Measurements from ENCODE around the gene TAMM41.

TAMM41 gene

DNA sequence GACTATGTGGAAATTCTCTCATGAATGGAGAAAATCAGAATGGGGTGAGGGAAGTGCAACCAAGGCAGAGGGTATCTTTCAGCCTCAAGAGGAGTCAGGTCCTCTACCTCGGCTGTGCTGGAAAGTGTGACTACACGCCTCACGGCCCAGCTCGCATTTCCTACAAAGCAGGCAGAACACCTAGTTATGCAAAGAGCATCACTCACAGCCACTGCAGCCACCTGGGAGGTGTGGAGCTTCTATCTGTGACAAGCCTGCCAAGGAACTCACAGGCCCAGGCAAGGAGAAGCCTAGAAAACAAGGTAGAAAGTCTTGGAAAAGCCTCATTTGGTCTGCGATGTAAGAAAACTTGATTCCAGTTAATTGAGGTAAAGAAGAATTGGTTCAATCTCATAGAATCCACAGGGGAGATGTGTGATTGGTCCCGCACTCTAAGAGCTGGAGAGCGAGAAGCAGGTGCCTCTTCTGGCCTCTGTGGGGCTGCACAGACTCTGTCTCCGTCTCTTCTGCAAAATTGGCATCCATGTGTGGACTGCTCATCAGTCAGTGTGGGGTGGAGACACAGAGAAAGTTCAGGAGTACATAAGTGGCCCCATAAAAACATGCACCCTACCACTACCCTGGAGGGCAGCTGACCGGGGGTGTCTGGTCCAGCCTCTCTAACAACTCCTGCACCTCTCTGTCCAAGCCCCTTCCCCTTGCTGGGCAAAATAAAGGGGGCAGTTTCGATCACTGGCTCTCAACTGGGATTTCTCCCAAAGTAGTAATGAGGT lies 76.8 kb downstream of the TAMM41 start:
- TF ChIP-seq, protein P1, sequence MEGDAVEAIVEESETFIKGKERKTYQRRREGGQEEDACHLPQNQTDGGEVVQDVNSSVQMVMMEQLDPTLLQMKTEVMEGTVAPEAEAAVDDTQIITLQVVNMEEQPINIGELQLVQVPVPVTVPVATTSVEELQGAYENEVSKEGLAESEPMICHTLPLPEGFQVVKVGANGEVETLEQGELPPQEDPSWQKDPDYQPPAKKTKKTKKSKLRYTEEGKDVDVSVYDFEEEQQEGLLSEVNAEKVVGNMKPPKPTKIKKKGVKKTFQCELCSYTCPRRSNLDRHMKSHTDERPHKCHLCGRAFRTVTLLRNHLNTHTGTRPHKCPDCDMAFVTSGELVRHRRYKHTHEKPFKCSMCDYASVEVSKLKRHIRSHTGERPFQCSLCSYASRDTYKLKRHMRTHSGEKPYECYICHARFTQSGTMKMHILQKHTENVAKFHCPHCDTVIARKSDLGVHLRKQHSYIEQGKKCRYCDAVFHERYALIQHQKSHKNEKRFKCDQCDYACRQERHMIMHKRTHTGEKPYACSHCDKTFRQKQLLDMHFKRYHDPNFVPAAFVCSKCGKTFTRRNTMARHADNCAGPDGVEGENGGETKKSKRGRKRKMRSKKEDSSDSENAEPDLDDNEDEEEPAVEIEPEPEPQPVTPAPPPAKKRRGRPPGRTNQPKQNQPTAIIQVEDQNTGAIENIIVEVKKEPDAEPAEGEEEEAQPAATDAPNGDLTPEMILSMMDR (IDR thresholded peaks at IDR 0.05; ENCODE audit: low read length): no peak
- TF ChIP-seq EZH2 (IDR thresholded peaks at IDR 0.05; ENCODE audit: borderline replicate concordance, low read length): no peak
- Histone ChIP-seq H3K4me2 (ENCODE audit: low read length) (peak overlapping the region; percentile 64), H3K4me1 (ENCODE audit: insufficient read depth, low read length, severe bottlenecking) (peaks cover 19% of the 10 kb centered on the region), H3K36me3 (ENCODE audit: insufficient read depth, low read length) (no peaks in the 10 kb centered on the region), H2AFZ (ENCODE audit: low read length) (no peak overlapping the region), H3K9me2 (ENCODE audit: low read depth, low read length) (no peaks in the 10 kb centered on the region), H3K9me3 (ENCODE audit: low read length) (no peaks in the 10 kb centered on the region), H3F3A (ENCODE audit: insufficient read depth, low read length) (no peaks in the 10 kb centered on the region), H3K27me3 (ENCODE audit: insufficient read depth, low read length) (no peaks in the 10 kb centered on the region), H3K27ac (ENCODE audit: low read depth, low read length, poor library complexity, severe bottlenecking) (no peak overlapping the region), H3K4me3 (ENCODE audit: low read depth, low read length, poor library complexity, severe bottlenecking) (peak overlapping the region; percentile 44), H4K20me1 (ENCODE audit: insufficient read depth, low read length) (no peaks in the 10 kb centered on the region), H3K79me2 (ENCODE audit: insufficient read depth, low read length) (no peaks in the 10 kb centered on the region), H3K9ac (ENCODE audit: low read length) (no peak overlapping the region)

DNA sequence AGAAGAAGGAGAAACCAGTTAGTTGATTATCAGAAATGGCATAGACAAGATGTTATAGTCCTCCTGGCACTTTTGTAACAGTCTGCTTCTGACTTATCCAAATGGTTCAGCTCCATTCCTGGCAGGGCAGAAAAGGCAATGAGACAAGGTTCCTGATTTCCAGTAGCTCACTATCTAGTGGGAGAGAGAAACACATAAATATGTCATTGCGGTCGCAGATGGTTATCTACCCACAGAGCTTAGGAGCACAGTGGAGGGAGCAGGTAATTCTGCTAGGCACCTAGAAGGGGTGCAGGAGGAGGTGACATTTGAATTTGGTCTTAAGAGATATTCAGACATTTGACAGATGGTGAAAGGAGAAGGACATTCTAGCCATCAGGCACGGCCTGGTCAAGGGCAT lies 78.1 kb downstream of the TAMM41 start:
- Histone ChIP-seq H3K27ac (ENCODE audit: low read depth, low read length, poor library complexity, severe bottlenecking) (no peak overlapping the region), H3K4me2 (ENCODE audit: low read length) (no peak overlapping the region), H3K4me1 (ENCODE audit: insufficient read depth, low read length, severe bottlenecking) (peaks cover 19% of the 10 kb centered on the region), H3K27me3 (ENCODE audit: insufficient read depth, low read length) (no peaks in the 10 kb centered on the region), H3K4me3 (ENCODE audit: low read depth, low read length, poor library complexity, severe bottlenecking) (no peak overlapping the region), H3K9me2 (ENCODE audit: low read depth, low read length) (no peaks in the 10 kb centered on the region), H4K20me1 (ENCODE audit: insufficient read depth, low read length) (no peaks in the 10 kb centered on the region), H3K36me3 (ENCODE audit: insufficient read depth, low read length) (no peaks in the 10 kb centered on the region), H3F3A (ENCODE audit: insufficient read depth, low read length) (no peaks in the 10 kb centered on the region), H3K9ac (ENCODE audit: low read length) (no peak overlapping the region), H3K79me2 (ENCODE audit: insufficient read depth, low read length) (no peaks in the 10 kb centered on the region), H2AFZ (ENCODE audit: low read length) (no peak overlapping the region), H3K9me3 (ENCODE audit: low read length) (no peaks in the 10 kb centered on the region)
- TF ChIP-seq EZH2 (IDR thresholded peaks at IDR 0.05; ENCODE audit: borderline replicate concordance, low read length): no peak
- TF ChIP-seq, protein P1 (IDR thresholded peaks at IDR 0.05; ENCODE audit: low read length): no peak

DNA sequence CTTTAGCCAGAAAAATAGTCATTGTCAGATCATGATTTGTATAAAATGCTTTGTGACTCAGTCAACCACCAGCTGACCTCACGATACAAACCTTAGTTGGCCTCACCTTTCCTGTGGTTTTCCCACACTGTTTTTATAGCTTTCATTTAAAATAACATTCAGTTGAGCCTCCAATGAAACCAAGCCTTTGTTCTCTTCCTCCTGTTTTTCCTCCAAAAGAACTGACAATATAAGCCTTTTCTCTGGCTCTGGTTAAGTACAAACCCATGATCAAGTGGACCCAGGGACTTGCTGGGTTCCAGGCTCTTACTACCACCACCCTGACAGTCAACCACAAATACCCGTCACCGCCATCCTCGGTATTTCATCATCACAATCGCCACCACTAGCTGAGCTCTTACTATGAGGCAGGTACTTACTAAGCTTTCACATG lies 81.7 kb downstream of the TAMM41 start:
- Histone ChIP-seq H3K4me2 (ENCODE audit: low read length) (no peak overlapping the region), H3K79me2 (ENCODE audit: insufficient read depth, low read length) (no peaks in the 10 kb centered on the region), H3K27ac (ENCODE audit: low read depth, low read length, poor library complexity, severe bottlenecking) (no peak overlapping the region), H3K27me3 (ENCODE audit: insufficient read depth, low read length) (no peaks in the 10 kb centered on the region), H2AFZ (ENCODE audit: low read length) (no peak overlapping the region), H4K20me1 (ENCODE audit: insufficient read depth, low read length) (no peaks in the 10 kb centered on the region), H3K9ac (ENCODE audit: low read length) (no peak overlapping the region), H3K4me3 (ENCODE audit: low read depth, low read length, poor library complexity, severe bottlenecking) (no peak overlapping the region), H3F3A (ENCODE audit: insufficient read depth, low read length) (no peaks in the 10 kb centered on the region), H3K9me3 (ENCODE audit: low read length) (no peaks in the 10 kb centered on the region), H3K36me3 (ENCODE audit: insufficient read depth, low read length) (no peaks in the 10 kb centered on the region; the same call in 1 of the 2 replicates), H3K9me2 (ENCODE audit: low read depth, low read length) (no peaks in the 10 kb centered on the region), H3K4me1 (ENCODE audit: insufficient read depth, low read length, severe bottlenecking) (peaks cover 6% of the 10 kb centered on the region)
- TF ChIP-seq EZH2 (IDR thresholded peaks at IDR 0.05; ENCODE audit: borderline replicate concordance, low read length): no peak
- TF ChIP-seq, protein P1 (IDR thresholded peaks at IDR 0.05; ENCODE audit: low read length): no peak

Data from OCI-LY1 (cell line).